ENCODE measurements around the gene RELA. TPM values are rescaled to one million over a fixed set of nuclear protein-coding genes. Genes with fewer than 3 reads are reported as not detected.

Gene RELA
- total RNA-seq, 1 experiment from 2014 or later: 76.4 TPM

DNA sequence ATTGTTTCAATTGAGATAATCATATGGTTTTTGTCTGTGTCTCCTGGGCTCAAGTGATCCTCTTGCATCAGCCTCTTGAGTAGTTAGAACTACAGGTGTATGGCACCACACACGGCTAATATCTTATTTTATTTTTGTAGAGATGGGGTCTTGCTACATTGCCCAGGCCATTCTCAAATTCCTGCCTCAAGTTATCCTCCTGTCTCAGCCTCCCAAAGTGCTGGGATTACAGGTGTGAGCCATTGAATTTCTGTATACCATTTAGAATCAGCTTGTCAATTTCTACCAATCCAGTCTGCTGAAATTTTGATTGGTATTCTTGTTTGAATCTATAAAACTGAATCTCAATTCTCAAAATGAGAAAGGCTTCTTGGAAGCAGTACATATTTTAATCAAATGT is 39.0 kb upstream of the RELA start:
- Mint-ChIP-seq H3K27ac (ENCODE audit: unreplicated experiment) (no peak overlapping the region), H3K4me3 (ENCODE audit: low read depth, unreplicated experiment) (no peak overlapping the region), H3K36me3 (ENCODE audit: insufficient read depth, unreplicated experiment) (no peaks in the 10 kb centered on the region), H3K4me1 (ENCODE audit: low read depth, unreplicated experiment) (no peaks in the 10 kb centered on the region), H3K27me3 (ENCODE audit: unreplicated experiment) (peaks cover 33% of the 10 kb centered on the region), H3K9me3 (ENCODE audit: low read depth, unreplicated experiment) (no peaks in the 10 kb centered on the region)
- DNase-seq: no peak
- CTCF ChIA-PET: no interaction called here
- intact Hi-C loops (cut with micrococcal nuclease; ENCODE audit: unreplicated experiment): no loop called here
- TF ChIP-seq, protein P1, sequence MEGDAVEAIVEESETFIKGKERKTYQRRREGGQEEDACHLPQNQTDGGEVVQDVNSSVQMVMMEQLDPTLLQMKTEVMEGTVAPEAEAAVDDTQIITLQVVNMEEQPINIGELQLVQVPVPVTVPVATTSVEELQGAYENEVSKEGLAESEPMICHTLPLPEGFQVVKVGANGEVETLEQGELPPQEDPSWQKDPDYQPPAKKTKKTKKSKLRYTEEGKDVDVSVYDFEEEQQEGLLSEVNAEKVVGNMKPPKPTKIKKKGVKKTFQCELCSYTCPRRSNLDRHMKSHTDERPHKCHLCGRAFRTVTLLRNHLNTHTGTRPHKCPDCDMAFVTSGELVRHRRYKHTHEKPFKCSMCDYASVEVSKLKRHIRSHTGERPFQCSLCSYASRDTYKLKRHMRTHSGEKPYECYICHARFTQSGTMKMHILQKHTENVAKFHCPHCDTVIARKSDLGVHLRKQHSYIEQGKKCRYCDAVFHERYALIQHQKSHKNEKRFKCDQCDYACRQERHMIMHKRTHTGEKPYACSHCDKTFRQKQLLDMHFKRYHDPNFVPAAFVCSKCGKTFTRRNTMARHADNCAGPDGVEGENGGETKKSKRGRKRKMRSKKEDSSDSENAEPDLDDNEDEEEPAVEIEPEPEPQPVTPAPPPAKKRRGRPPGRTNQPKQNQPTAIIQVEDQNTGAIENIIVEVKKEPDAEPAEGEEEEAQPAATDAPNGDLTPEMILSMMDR (IDR thresholded peaks at IDR 0.05; ENCODE audit: unreplicated experiment): no peak
- no TSS peak for BruUV-seq (replicated peaks)

DNA sequence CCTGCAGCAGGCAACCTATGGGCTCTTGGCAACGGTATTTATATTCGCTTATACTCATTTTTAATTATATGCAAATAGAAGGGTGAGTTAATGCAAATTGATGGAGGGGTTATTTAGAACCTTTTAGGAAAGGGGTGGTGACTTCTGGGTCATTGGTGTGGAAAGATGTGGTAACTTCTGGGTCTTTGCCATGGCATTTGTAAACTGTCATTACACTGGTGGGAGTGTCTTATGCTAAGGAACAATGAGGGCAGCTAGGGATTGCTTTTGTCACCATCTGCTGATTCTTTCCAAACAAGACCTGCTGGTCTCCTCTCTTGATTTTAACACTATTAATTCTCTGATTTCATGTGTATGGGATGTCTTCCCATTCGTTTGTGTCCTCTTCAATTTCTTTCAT is 37.7 kb upstream of the RELA start:
- Mint-ChIP-seq H3K9me3 (ENCODE audit: low read depth, unreplicated experiment) (no peaks in the 10 kb centered on the region), H3K4me1 (ENCODE audit: low read depth, unreplicated experiment) (peaks cover 8% of the 10 kb centered on the region)

GRCh38 chr11:65699306-65699705 is 36.6 kb upstream of the RELA start:
- no peaks in the 10 kb centered on the region for H3K36me3 Mint-ChIP-seq (ENCODE audit: insufficient read depth, unreplicated experiment)
- TF ChIP-seq, protein P1 (IDR thresholded peaks at IDR 0.05; ENCODE audit: unreplicated experiment): no peak
- CTCF ChIA-PET: no interaction called here
- intact Hi-C loops (cut with micrococcal nuclease; ENCODE audit: unreplicated experiment): no loop called here
- H3K27me3 Mint-ChIP-seq (ENCODE audit: unreplicated experiment): peaks cover 33% of the 10 kb centered on the region
- peaks cover 13% of the 10 kb centered on the region for H3K4me1 Mint-ChIP-seq (ENCODE audit: low read depth, unreplicated experiment)
- H3K27ac Mint-ChIP-seq (ENCODE audit: unreplicated experiment): no peak overlapping the region
- H3K4me3 Mint-ChIP-seq (ENCODE audit: low read depth, unreplicated experiment): no peak overlapping the region
- BruUV-seq (replicated peaks): no TSS peak
- H3K9me3 Mint-ChIP-seq (ENCODE audit: low read depth, unreplicated experiment): no peaks in the 10 kb centered on the region
- DNase-seq: no peak

More for the DNA sequence above, 37.7 kb upstream of the RELA start:
- CTCF ChIA-PET: interaction anchor here (0.6 kb wide), 1 partner anchor 107 kb away, joined by 4 read pairs; no protein-coding TSS in a partner anchor
- H3K27ac Mint-ChIP-seq (ENCODE audit: unreplicated experiment): no peak overlapping the region
- no peak for DNase-seq
- no TSS peak for BruUV-seq (replicated peaks)
- intact Hi-C loops (cut with micrococcal nuclease; ENCODE audit: unreplicated experiment): no loop called here
- peaks cover 33% of the 10 kb centered on the region for H3K27me3 Mint-ChIP-seq (ENCODE audit: unreplicated experiment)
- no peak overlapping the region for H3K4me3 Mint-ChIP-seq (ENCODE audit: low read depth, unreplicated experiment)
- TF ChIP-seq, protein P1 (IDR thresholded peaks at IDR 0.05; ENCODE audit: unreplicated experiment): no peak
- no peaks in the 10 kb centered on the region for H3K36me3 Mint-ChIP-seq (ENCODE audit: insufficient read depth, unreplicated experiment)

DNA sequence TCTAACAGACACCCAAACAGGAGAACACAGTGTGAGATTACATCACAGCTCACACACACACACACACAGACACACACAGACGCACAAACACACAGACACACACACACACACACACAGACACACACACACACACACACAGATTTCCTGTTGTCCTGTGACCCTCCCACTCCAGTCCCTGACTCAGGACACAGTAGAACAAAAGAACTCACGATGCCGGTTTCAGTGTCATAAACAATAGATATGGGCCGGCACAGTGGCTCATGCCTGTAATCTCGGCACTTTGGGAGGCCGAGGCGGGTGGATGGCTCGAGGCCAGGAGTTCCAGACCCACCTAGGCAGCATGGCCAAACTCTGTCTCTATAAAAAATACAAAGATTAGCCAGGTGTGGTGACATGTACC is 35.5 kb upstream of the RELA start:
- no peak for DNase-seq
- H3K36me3 Mint-ChIP-seq (ENCODE audit: insufficient read depth, unreplicated experiment): no peaks in the 10 kb centered on the region
- no peak overlapping the region for H3K4me3 Mint-ChIP-seq (ENCODE audit: low read depth, unreplicated experiment)
- H3K4me1 Mint-ChIP-seq (ENCODE audit: low read depth, unreplicated experiment): peaks cover 17% of the 10 kb centered on the region
- TF ChIP-seq, protein P1 (IDR thresholded peaks at IDR 0.05; ENCODE audit: unreplicated experiment): no peak
- H3K27me3 Mint-ChIP-seq (ENCODE audit: unreplicated experiment): peaks cover 33% of the 10 kb centered on the region
- CTCF ChIA-PET: interaction anchor here (0.7 kb wide), 1 partner anchor 41 kb away, joined by 3 read pairs; no protein-coding TSS in a partner anchor
- BruUV-seq (replicated peaks): no TSS peak
- intact Hi-C loops (cut with micrococcal nuclease; ENCODE audit: unreplicated experiment): no loop called here
- no peaks in the 10 kb centered on the region for H3K9me3 Mint-ChIP-seq (ENCODE audit: low read depth, unreplicated experiment)
- no peak overlapping the region for H3K27ac Mint-ChIP-seq (ENCODE audit: unreplicated experiment)
